GM23338 (cell line): Measurements from ENCODE around the gene FIG4.

Experiments
- CREB1 ChIP-seq: fragments of 250-450 bp; sonication (Bioruptor Pico); IDR thresholded peaks from 2 replicates; pipeline ENCODE4 v1.5.0; 2020; ENCODE audit warnings: low read depth, mild to moderate bottlenecking, moderate library complexity
- EZH2 ChIP-seq: fragments of 200-600 bp; sonication (generic); IDR thresholded peaks from one replicate; pipeline ENCODE4 v1.8.0; 2017; ENCODE audit warnings: antibody characterized with exemption, mild to moderate bottlenecking, low read depth; ENCODE audit not compliant: unreplicated experiment
- EZH2phosphoT487 ChIP-seq: fragments of 200-600 bp; sonication (generic); IDR thresholded peaks from one replicate; pipeline ENCODE4 v1.8.1; 2018; ENCODE audit warnings: antibody characterized with exemption; ENCODE audit not compliant: unreplicated experiment
- JUNB ChIP-seq: IDR thresholded peaks from one replicate; pipeline ENCODE4 v1.6.1; 2016; ENCODE audit warnings: antibody characterized with exemption; ENCODE audit not compliant: unreplicated experiment
- POLR2AphosphoS5 ChIP-seq: IDR thresholded peaks from 2 replicates; pipeline ENCODE4 v1.6.1; 2016; ENCODE audit warnings: antibody characterized with exemption, low read depth
- STAT1 ChIP-seq: IDR thresholded peaks from one replicate; pipeline ENCODE4 v1.6.1; 2016; ENCODE audit warnings: antibody characterized with exemption; ENCODE audit not compliant: unreplicated experiment
- ZNF331 ChIP-seq: fragments of 250-450 bp; sonication (Bioruptor Pico); IDR thresholded peaks from 2 replicates; pipeline ENCODE4 v1.5.0; 2020; ENCODE audit warnings: low read depth, mild to moderate bottlenecking, moderate library complexity
- TF ChIP-seq, protein P1 (sequence below), 2 experiments: fragments of 200-600 bp in 1 of 2; sonication (generic) in 1 of 2; conservative IDR thresholded peaks; 2 replicates each; pipeline versions ENCODE4 v1.5.1 to v1.6.1; 2016 to 2017; ENCODE audit warnings: antibody characterized with exemption in 2 of 2, low read depth in 2 of 2, mild to moderate bottlenecking in 2 of 2, moderate library complexity in 1 of 2
- TF ChIP-seq, protein P2 (sequence below): IDR thresholded peaks from one replicate; pipeline ENCODE4 v1.6.1; 2018; ENCODE audit warnings: antibody characterized with exemption; ENCODE audit not compliant: unreplicated experiment
- TF ChIP-seq, protein P3 (sequence below): IDR thresholded peaks from 2 replicates; pipeline ENCODE4 v1.6.1; 2016; ENCODE audit warnings: antibody characterized with exemption

GRCh38 chr6:109781001-109781400, 89.9 kb downstream of the FIG4 start:
- TF ChIP-seq, protein P1, sequence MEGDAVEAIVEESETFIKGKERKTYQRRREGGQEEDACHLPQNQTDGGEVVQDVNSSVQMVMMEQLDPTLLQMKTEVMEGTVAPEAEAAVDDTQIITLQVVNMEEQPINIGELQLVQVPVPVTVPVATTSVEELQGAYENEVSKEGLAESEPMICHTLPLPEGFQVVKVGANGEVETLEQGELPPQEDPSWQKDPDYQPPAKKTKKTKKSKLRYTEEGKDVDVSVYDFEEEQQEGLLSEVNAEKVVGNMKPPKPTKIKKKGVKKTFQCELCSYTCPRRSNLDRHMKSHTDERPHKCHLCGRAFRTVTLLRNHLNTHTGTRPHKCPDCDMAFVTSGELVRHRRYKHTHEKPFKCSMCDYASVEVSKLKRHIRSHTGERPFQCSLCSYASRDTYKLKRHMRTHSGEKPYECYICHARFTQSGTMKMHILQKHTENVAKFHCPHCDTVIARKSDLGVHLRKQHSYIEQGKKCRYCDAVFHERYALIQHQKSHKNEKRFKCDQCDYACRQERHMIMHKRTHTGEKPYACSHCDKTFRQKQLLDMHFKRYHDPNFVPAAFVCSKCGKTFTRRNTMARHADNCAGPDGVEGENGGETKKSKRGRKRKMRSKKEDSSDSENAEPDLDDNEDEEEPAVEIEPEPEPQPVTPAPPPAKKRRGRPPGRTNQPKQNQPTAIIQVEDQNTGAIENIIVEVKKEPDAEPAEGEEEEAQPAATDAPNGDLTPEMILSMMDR (conservative IDR thresholded peaks at IDR 0.05; ENCODE audit: low read depth in 2 of 2), result no peak
- no peak for TF ChIP-seq POLR2AphosphoS5
- no peak for TF ChIP-seq EZH2phosphoT487
- no peak for TF ChIP-seq EZH2
- TF ChIP-seq, protein P2, sequence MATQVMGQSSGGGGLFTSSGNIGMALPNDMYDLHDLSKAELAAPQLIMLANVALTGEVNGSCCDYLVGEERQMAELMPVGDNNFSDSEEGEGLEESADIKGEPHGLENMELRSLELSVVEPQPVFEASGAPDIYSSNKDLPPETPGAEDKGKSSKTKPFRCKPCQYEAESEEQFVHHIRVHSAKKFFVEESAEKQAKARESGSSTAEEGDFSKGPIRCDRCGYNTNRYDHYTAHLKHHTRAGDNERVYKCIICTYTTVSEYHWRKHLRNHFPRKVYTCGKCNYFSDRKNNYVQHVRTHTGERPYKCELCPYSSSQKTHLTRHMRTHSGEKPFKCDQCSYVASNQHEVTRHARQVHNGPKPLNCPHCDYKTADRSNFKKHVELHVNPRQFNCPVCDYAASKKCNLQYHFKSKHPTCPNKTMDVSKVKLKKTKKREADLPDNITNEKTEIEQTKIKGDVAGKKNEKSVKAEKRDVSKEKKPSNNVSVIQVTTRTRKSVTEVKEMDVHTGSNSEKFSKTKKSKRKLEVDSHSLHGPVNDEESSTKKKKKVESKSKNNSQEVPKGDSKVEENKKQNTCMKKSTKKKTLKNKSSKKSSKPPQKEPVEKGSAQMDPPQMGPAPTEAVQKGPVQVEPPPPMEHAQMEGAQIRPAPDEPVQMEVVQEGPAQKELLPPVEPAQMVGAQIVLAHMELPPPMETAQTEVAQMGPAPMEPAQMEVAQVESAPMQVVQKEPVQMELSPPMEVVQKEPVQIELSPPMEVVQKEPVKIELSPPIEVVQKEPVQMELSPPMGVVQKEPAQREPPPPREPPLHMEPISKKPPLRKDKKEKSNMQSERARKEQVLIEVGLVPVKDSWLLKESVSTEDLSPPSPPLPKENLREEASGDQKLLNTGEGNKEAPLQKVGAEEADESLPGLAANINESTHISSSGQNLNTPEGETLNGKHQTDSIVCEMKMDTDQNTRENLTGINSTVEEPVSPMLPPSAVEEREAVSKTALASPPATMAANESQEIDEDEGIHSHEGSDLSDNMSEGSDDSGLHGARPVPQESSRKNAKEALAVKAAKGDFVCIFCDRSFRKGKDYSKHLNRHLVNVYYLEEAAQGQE, result no peak
- no peak for TF ChIP-seq ZNF331 (CRISPR knock-in tag)
- no peak for TF ChIP-seq STAT1
- TF ChIP-seq, protein P3, sequence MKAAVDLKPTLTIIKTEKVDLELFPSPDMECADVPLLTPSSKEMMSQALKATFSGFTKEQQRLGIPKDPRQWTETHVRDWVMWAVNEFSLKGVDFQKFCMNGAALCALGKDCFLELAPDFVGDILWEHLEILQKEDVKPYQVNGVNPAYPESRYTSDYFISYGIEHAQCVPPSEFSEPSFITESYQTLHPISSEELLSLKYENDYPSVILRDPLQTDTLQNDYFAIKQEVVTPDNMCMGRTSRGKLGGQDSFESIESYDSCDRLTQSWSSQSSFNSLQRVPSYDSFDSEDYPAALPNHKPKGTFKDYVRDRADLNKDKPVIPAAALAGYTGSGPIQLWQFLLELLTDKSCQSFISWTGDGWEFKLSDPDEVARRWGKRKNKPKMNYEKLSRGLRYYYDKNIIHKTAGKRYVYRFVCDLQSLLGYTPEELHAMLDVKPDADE, result no peak
- TF ChIP-seq JUNB, result no peak
- no peak for TF ChIP-seq CREB1 (CRISPR knock-in tag)
